HG02623 (cell line): ENCODE results near the gene ANKS6.

Source experiments
- ATAC-seq: cut with Tn5 transposase; IDR thresholded peaks from one replicate; pipeline ENCODE4 v1.9.1; 2021; ENCODE audit warnings: moderate library complexity; ENCODE audit not compliant: unreplicated experiment

Gene ANKS6

GRCh38 chr9:98796364-98797101 is at the start of gene ANKS6:
ANKS6 (minus strand) TSS chr9:98796555; CDS start chr9:98796491, 64 bp downstream.
- peak; percentile 86 for ATAC-seq

- ATAC-seq: no peak
Observed at GRCh38 chr9:98846081-98846480, 49.7 kb upstream of the ANKS6 start.

GRCh38 chr9:98842510-98842909 is 46.2 kb upstream of the ANKS6 start:
- ATAC-seq: no peak

GRCh38 chr9:98839724-98840123 is 43.4 kb upstream of the ANKS6 start:
- no peak for ATAC-seq

- no peak for ATAC-seq
Observed at GRCh38 chr9:98838868-98839565, 42.7 kb upstream of the ANKS6 start.

- ATAC-seq: no peak
Observed at GRCh38 chr9:98838155-98838867, 42.0 kb upstream of the ANKS6 start.

- no peak for ATAC-seq
Observed at GRCh38 chr9:98837516-98837915, 41.2 kb upstream of the ANKS6 start.

GRCh38 chr9:98836206-98836605 is 39.9 kb upstream of the ANKS6 start:
- ATAC-seq: no peak

GRCh38 chr9:98834386-98834785 is 38.0 kb upstream of the ANKS6 start:
- no peak for ATAC-seq

GRCh38 chr9:98833090-98833956 is 37.0 kb upstream of the ANKS6 start:
- no peak for ATAC-seq

- no peak for ATAC-seq
Observed at GRCh38 chr9:98832768-98833089, 36.4 kb upstream of the ANKS6 start.

- no peak for ATAC-seq
Observed at GRCh38 chr9:98831696-98832095, 35.3 kb upstream of the ANKS6 start.

- ATAC-seq: no peak
Observed at GRCh38 chr9:98830554-98830953, 34.2 kb upstream of the ANKS6 start.

GRCh38 chr9:98829766-98830165 is 33.4 kb upstream of the ANKS6 start:
- ATAC-seq: no peak

- no peak for ATAC-seq
Observed at GRCh38 chr9:98826716-98827115, 30.4 kb upstream of the ANKS6 start.

GRCh38 chr9:98825414-98825813 is 29.1 kb upstream of the ANKS6 start:
- ATAC-seq: no peak

- ATAC-seq: no peak
Observed at GRCh38 chr9:98823666-98824334, 27.4 kb upstream of the ANKS6 start.

GRCh38 chr9:98822661-98823060 is 26.3 kb upstream of the ANKS6 start:
- ATAC-seq: no peak

- no peak for ATAC-seq
Observed at GRCh38 chr9:98821831-98822230, 25.5 kb upstream of the ANKS6 start.

- ATAC-seq: no peak
Observed at GRCh38 chr9:98819231-98819630, 22.9 kb upstream of the ANKS6 start.

GRCh38 chr9:98818764-98819163 is 22.4 kb upstream of the ANKS6 start:
- ATAC-seq: no peak
